ENCODE measurements around the gene RRAGD.

RRAGD gene

GRCh38 chr6:89379281-89379680 is 32.8 kb downstream of the RRAGD start:
- TF ChIP-seq TARDBP (IDR thresholded peaks at IDR 0.05), result no peak
- TF ChIP-seq SUZ12 (IDR thresholded peaks at IDR 0.05), result no peak
- TF ChIP-seq BHLHE40 (IDR thresholded peaks at IDR 0.05; ENCODE audit: borderline replicate concordance), result no peak
- TF ChIP-seq HDGF (IDR thresholded peaks at IDR 0.05; ENCODE audit: borderline replicate concordance), result no peak
- no peak for TF ChIP-seq FOXA1 (IDR thresholded peaks at IDR 0.05)
- CTCF ChIA-PET, result interaction anchor here (0.6 to 1.2 kb wide), 2 partner anchors 11 to 51 kb away, joined by 3 read pairs; no protein-coding TSS in a partner anchor
- no peak for DNase-seq (ENCODE audit: extremely low spot score)
- POLR2A ChIA-PET, result interaction anchor here (1.2 kb wide), 1 partner anchor 27 kb away, joined by 3 read pairs; the partner anchor contains the start of gene UBE2J1

- POLR2A ChIA-PET, result interaction anchor here (1.2 kb wide), 1 partner anchor 26 kb away, joined by 3 read pairs; the partner anchor contains the start of gene UBE2J1
- DNase-seq (ENCODE audit: extremely low spot score), result no peak
- no peak for TF ChIP-seq L3MBTL2 (conservative IDR thresholded peaks at IDR 0.05)
- TF ChIP-seq FOXK2 (IDR thresholded peaks at IDR 0.05), result no peak
- TF ChIP-seq NFRKB (IDR thresholded peaks at IDR 0.05), result no peak
- no peak for TF ChIP-seq ZNF384 (IDR thresholded peaks at IDR 0.05)
- no peak for TF ChIP-seq PKNOX1 (IDR thresholded peaks at IDR 0.05)
- TF ChIP-seq HDGF (IDR thresholded peaks at IDR 0.05; ENCODE audit: borderline replicate concordance), result no peak
- no peak for TF ChIP-seq BHLHE40 (IDR thresholded peaks at IDR 0.05; ENCODE audit: borderline replicate concordance)
- TF ChIP-seq CTBP1 (IDR thresholded peaks at IDR 0.05; ENCODE audit: borderline replicate concordance), result no peak
- TF ChIP-seq FOXM1 (IDR thresholded peaks at IDR 0.05; ENCODE audit: borderline replicate concordance), result no peak
- no peak for TF ChIP-seq SP1 (IDR thresholded peaks at IDR 0.05)
- TF ChIP-seq ARNT (IDR thresholded peaks at IDR 0.05), result no peak
- no peak for TF ChIP-seq FOXA1 (IDR thresholded peaks at IDR 0.05)
- no peak for TF ChIP-seq TARDBP (IDR thresholded peaks at IDR 0.05)
- no peak for TF ChIP-seq SUZ12 (IDR thresholded peaks at IDR 0.05)
- no peak for TF ChIP-seq ELF4 (IDR thresholded peaks at IDR 0.05)
- TF ChIP-seq LEF1 (IDR thresholded peaks at IDR 0.05; ENCODE audit: borderline replicate concordance), result no peak
- CTCF ChIA-PET, result interaction anchor here (0.6 to 1.2 kb wide), 4 partner anchors 10 to 234 kb away, joined by 3 read pairs; no protein-coding TSS in a partner anchor
These were observed 33.4 kb downstream of the RRAGD start for GRCh38 chr6:89378628-89379027.

- POLR2A ChIA-PET, result no interaction called here
- no peak for TF ChIP-seq NFRKB (IDR thresholded peaks at IDR 0.05)
- no peak for TF ChIP-seq ARNT (IDR thresholded peaks at IDR 0.05)
- TF ChIP-seq L3MBTL2 (conservative IDR thresholded peaks at IDR 0.05), result no peak
- TF ChIP-seq HDGF (IDR thresholded peaks at IDR 0.05; ENCODE audit: borderline replicate concordance), result no peak
- TF ChIP-seq FOXK2 (IDR thresholded peaks at IDR 0.05), result no peak
- no peak for TF ChIP-seq CTBP1 (IDR thresholded peaks at IDR 0.05; ENCODE audit: borderline replicate concordance)
- no peak for TF ChIP-seq FOXA1 (IDR thresholded peaks at IDR 0.05)
- TF ChIP-seq ZNF384 (IDR thresholded peaks at IDR 0.05), result no peak
- no peak for TF ChIP-seq SUZ12 (IDR thresholded peaks at IDR 0.05)
- CTCF ChIA-PET, result interaction anchor here (0.6 kb wide), 1 partner anchor 51 kb away, joined by 3 read pairs; no protein-coding TSS in a partner anchor
- DNase-seq (ENCODE audit: extremely low spot score), result peak; percentile 55
These were observed 36.4 kb downstream of the RRAGD start for GRCh38 chr6:89375427-89376267.

GRCh38 chr6:89372506-89372901 is 39.6 kb downstream of the RRAGD start:
- POLR2A ChIA-PET, result interaction anchor here (0.7 to 1.5 kb wide), 2 partner anchors 41 to 57 kb away, joined by 3 read pairs; no protein-coding TSS in a partner anchor
- CTCF ChIA-PET, result interaction anchor here (0.6 to 2.4 kb wide), 29 partner anchors 8 to 390 kb away, joined by 3 to 18 read pairs (median 4); partner anchors contain the start of genes ANKRD6, LYRM2 and UBE2J1

GRCh38 chr6:89371849-89372505 is 40.1 kb downstream of the RRAGD start:
- peak; percentile 78 for DNase-seq (ENCODE audit: extremely low spot score)
- ChIA-PET POLR2A (interaction anchor here (0.7 to 1.5 kb wide), 2 partner anchors 41 to 58 kb away, joined by 3 read pairs; no protein-coding TSS in a partner anchor), CTCF (interaction anchor here (0.6 to 2.4 kb wide), 31 partner anchors 8 to 389 kb away, joined by 3 to 18 read pairs (median 4); partner anchors contain the start of genes ANKRD6, RRAGD and UBE2J1)
- no peak for TF ChIP-seq PKNOX1 (IDR thresholded peaks at IDR 0.05)
- TF ChIP-seq FOXM1 (IDR thresholded peaks at IDR 0.05; ENCODE audit: borderline replicate concordance), result peak; percentile 79
- TF ChIP-seq SP1 (IDR thresholded peaks at IDR 0.05), result no peak

More at GRCh38 chr6:89372506-89372901, 39.6 kb downstream of the RRAGD start:
- DNase-seq (ENCODE audit: extremely low spot score), result no peak
- TF ChIP-seq ELF4 (IDR thresholded peaks at IDR 0.05), result no peak
- no peak for TF ChIP-seq TARDBP (IDR thresholded peaks at IDR 0.05)
- TF ChIP-seq SP1 (IDR thresholded peaks at IDR 0.05), result no peak
- TF ChIP-seq NFRKB (IDR thresholded peaks at IDR 0.05), result no peak
- TF ChIP-seq ARNT (IDR thresholded peaks at IDR 0.05), result no peak
- no peak for TF ChIP-seq FOXA1 (IDR thresholded peaks at IDR 0.05)
- no peak for TF ChIP-seq LEF1 (IDR thresholded peaks at IDR 0.05; ENCODE audit: borderline replicate concordance)
- no peak for TF ChIP-seq SUZ12 (IDR thresholded peaks at IDR 0.05)
- TF ChIP-seq BHLHE40 (IDR thresholded peaks at IDR 0.05; ENCODE audit: borderline replicate concordance), result no peak
- TF ChIP-seq PKNOX1 (IDR thresholded peaks at IDR 0.05), result no peak
- no peak for TF ChIP-seq FOXM1 (IDR thresholded peaks at IDR 0.05; ENCODE audit: borderline replicate concordance)
- no peak for TF ChIP-seq CTBP1 (IDR thresholded peaks at IDR 0.05; ENCODE audit: borderline replicate concordance)
- no peak for TF ChIP-seq ZNF384 (IDR thresholded peaks at IDR 0.05)
- TF ChIP-seq L3MBTL2 (conservative IDR thresholded peaks at IDR 0.05), result no peak
- no peak for TF ChIP-seq HDGF (IDR thresholded peaks at IDR 0.05; ENCODE audit: borderline replicate concordance)
- TF ChIP-seq FOXK2 (IDR thresholded peaks at IDR 0.05), result no peak
